Measurements from ENCODE around the gene PPFIA1. TPM values are rescaled to one million over a fixed set of nuclear protein-coding genes. Genes with fewer than 3 reads are reported as not detected.

Gene PPFIA1
- total and polyA plus RNA-seq, 2 of the 13 experiments (the other 11 are each of a cell fraction or from before 2014, with no cell fraction given) = 29.9 to 45.2 TPM

GRCh38 chr11:70270104-70270876, at the start of gene PPFIA1 (continued):
- TF ChIP-seq TFDP1 (CRISPR knock-in tag; IDR thresholded peaks at IDR 0.05; ENCODE audit: borderline replicate concordance) (no peak), ZFP91 (CRISPR knock-in tag; IDR thresholded peaks at IDR 0.05; ENCODE audit: borderline replicate concordance) (peak; percentile 83; the same call in 1 of the 2 replicates), GABPA (IDR thresholded peaks at IDR 0.05; ENCODE audit: low read depth, low read length) (no peak), GABPA (CRISPR knock-in tag; IDR thresholded peaks at IDR 0.05; ENCODE audit: low read depth) (no peak), DNMT1 (CRISPR knock-in tag; IDR thresholded peaks at IDR 0.05) (no peak), THYN1 (CRISPR knock-in tag; IDR thresholded peaks at IDR 0.05; ENCODE audit: borderline replicate concordance, low read depth) (no peak), JUND (CRISPR knock-in tag; IDR thresholded peaks at IDR 0.05) (no peak), ZNF549 (CRISPR knock-in tag; IDR thresholded peaks at IDR 0.05) (no peak), ZMAT3 (CRISPR knock-in tag; conservative IDR thresholded peaks at IDR 0.05) (no peak), CAMTA2 (CRISPR knock-in tag; IDR thresholded peaks at IDR 0.05; ENCODE audit: borderline replicate concordance) (no peak), SP4 (CRISPR knock-in tag; IDR thresholded peaks at IDR 0.05) (peak; percentile 98), MTF1 (CRISPR knock-in tag; IDR thresholded peaks at IDR 0.05) (0 out of 2 replicates have a peak, but pooled peaks have one; percentile 28), CREBL2 (CRISPR knock-in tag; IDR thresholded peaks at IDR 0.05; ENCODE audit: borderline replicate concordance) (no peak; the same call in 1 of the 2 replicates), ARID2 (CRISPR knock-in tag; IDR thresholded peaks at IDR 0.05; ENCODE audit: borderline replicate concordance) (no peak), ZC3H13 (CRISPR knock-in tag; IDR thresholded peaks at IDR 0.05) (no peak), YEATS2 (CRISPR knock-in tag; IDR thresholded peaks at IDR 0.05; ENCODE audit: borderline replicate concordance) (no peak), CENPX (CRISPR knock-in tag; IDR thresholded peaks at IDR 0.05) (no peak), ZNF333 (CRISPR knock-in tag; IDR thresholded peaks at IDR 0.05; ENCODE audit: borderline replicate concordance) (peak; percentile 64; the same call in 1 of the 2 replicates), HDAC1 (CRISPR knock-in tag; IDR thresholded peaks at IDR 0.05) (peak; percentile 74), ZNF17 (CRISPR knock-in tag; IDR thresholded peaks at IDR 0.05) (no peak), RFXAP (CRISPR knock-in tag; IDR thresholded peaks at IDR 0.05; ENCODE audit: borderline replicate concordance) (peak; percentile 24; the same call in 1 of the 2 replicates), REPIN1 (CRISPR knock-in tag; IDR thresholded peaks at IDR 0.05; ENCODE audit: borderline replicate concordance, low read depth) (peak; percentile 46; the same call in 1 of the 2 replicates), NFE2 (CRISPR knock-in tag; IDR thresholded peaks at IDR 0.05) (no peak), ZNF224 (CRISPR knock-in tag; IDR thresholded peaks at IDR 0.05) (peak; percentile 58; the same call in 1 of the 2 replicates)
- TF ChIP-seq, protein P1, sequence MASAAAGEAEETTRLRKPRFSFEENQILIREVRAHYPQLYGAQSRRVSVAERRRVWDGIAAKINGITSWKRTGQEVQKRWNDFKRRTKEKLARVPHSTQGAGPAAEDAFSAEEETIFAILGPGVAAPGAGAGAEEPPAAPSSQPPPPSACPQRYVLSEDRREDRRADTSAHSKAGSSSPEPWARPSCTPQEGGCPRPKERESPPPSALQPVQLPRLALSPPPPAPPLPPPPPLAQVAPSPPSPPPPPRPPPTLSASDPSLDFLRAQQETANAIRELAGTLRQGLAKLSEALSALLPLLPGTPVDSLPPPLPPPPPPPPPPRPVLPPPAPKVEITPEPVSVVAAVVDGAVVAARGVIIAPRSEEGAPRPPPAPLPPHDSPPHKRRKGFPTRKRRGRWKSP (CRISPR knock-in tag; IDR thresholded peaks at IDR 0.05) = peak; percentile 58; the same call in 1 of the 2 replicates
- TF ChIP-seq, protein P2, sequence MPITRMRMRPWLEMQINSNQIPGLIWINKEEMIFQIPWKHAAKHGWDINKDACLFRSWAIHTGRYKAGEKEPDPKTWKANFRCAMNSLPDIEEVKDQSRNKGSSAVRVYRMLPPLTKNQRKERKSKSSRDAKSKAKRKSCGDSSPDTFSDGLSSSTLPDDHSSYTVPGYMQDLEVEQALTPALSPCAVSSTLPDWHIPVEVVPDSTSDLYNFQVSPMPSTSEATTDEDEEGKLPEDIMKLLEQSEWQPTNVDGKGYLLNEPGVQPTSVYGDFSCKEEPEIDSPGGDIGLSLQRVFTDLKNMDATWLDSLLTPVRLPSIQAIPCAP (CRISPR knock-in tag; IDR thresholded peaks at IDR 0.05; ENCODE audit: low read depth) = no peak

Data from HepG2 (cell line).